ENCODE data around the gene LEP. TPM values are rescaled to one million over a fixed set of nuclear protein-coding genes. Genes with fewer than 3 reads are reported as not detected.

LEP gene
- total RNA-seq, 1 experiment from 2014 or later, result not detected

- H3K36me3 ChIP-seq (ENCODE audit: control insufficient read depth in 1 of 2, insufficient read depth in 2 of 2, low read length in 2 of 2), result no peaks in the 10 kb centered on the region
- ATAC-seq (no peak), DNase-seq (ENCODE audit: low read depth, low spot score) (no peak)
- no peaks in the 10 kb centered on the region for H3K4me1 ChIP-seq (ENCODE audit: control insufficient read depth in 1 of 2, insufficient read depth in 2 of 2, low read length in 2 of 2)
- no peak overlapping the region for H2AFZ ChIP-seq (ENCODE audit: low read depth, low read length, poor library complexity, severe bottlenecking)
- H3K9ac ChIP-seq (ENCODE audit: low read length), result no peak overlapping the region
- H4K20me1 ChIP-seq (ENCODE audit: insufficient read depth), result no peaks in the 10 kb centered on the region
- ChIA-PET RAD21 (ENCODE audit: low non-redundant PET in 1 of 2, low total read pairs in 2 of 2, uncharacterized antibody in 2 of 2, unreplicated experiment in 2 of 2) (interaction anchor here in 1 of 2 experiments (1.3 kb wide), 1 partner anchor 70 kb away, joined by 3 read pairs; no protein-coding TSS in a partner anchor), POLR2A (no interaction called here), CTCF (interaction anchor here (1.1 kb wide), 2 partner anchors 71 to 186 kb away, joined by 3 to 5 read pairs; no protein-coding TSS in a partner anchor)
- intact Hi-C loops (cut with micrococcal nuclease), result loop anchor here (5.0 kb wide), 1 partner anchor 1405 kb away; no protein-coding TSS in a partner anchor
- H3K79me2 ChIP-seq (ENCODE audit: insufficient read depth, low read length), result no peaks in the 10 kb centered on the region
- H3K9me2 ChIP-seq (ENCODE audit: insufficient read depth), result no peaks in the 10 kb centered on the region
- H3K27ac ChIP-seq (ENCODE audit: low read depth, low read length), result no peak overlapping the region
- BruUV-seq (replicated peaks), result no TSS peak
- no peaks in the 10 kb centered on the region for H3K9me3 ChIP-seq (ENCODE audit: control insufficient read depth in 1 of 2, insufficient read depth in 1 of 2, low read depth in 1 of 2, low read length in 2 of 2)
- no peak overlapping the region for H3K4me2 ChIP-seq (ENCODE audit: low read length)
- H3K27me3 ChIP-seq (ENCODE audit: insufficient read depth, low read length), result peaks cover 4% of the 10 kb centered on the region; the same call in 1 of the 2 replicates
- no peak for TF ChIP-seq RAD21 (IDR thresholded peaks at IDR 0.05; ENCODE audit: low read depth)
- TF ChIP-seq SIN3A (IDR thresholded peaks at IDR 0.05; ENCODE audit: low read depth), result no peak
- no peak for TF ChIP-seq ZFX (IDR thresholded peaks at IDR 0.05)
- no peak for TF ChIP-seq EZH2 (IDR thresholded peaks at IDR 0.05)
- TF ChIP-seq ZNF274 (IDR thresholded peaks at IDR 0.05; ENCODE audit: low read depth, low read length), result no peak
- TF ChIP-seq ELF1 (IDR thresholded peaks at IDR 0.05; ENCODE audit: borderline replicate concordance, low read depth), result no peak
- no peak for TF ChIP-seq EGR1 (IDR thresholded peaks at IDR 0.05; ENCODE audit: low read depth)
- H3K4me3 ChIP-seq (replicated peaks in 1 of 2; ENCODE audit: low read depth in 1 of 2, low read length in 2 of 2), result no peak overlapping the region
These were observed 34.2 kb upstream of the LEP start for GRCh38 chr7:128206747-128207500.

DNA sequence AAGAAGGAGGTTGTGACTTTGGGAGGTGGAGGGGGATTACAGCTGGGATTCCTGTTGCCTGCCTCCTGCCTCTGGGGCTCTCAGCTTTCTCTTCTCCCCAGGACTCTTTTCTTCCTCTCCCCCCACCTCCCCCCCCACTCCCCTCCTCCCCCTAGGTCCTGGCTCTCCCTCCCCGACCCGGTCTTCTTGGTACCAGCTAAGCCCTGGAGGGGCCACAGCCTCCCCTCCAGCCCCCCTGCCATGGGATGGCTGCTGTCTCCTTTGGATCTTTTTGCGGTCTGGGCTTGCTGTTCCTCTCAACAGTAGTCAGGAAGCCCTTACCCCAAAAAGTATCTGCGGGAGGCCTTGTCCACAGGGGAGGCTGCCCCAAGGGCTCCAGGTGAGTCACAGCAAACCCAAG lies 33.5 kb upstream of the LEP start:
- ChIA-PET CTCF (interaction anchor here (1.1 kb wide), 2 partner anchors 72 to 187 kb away, joined by 3 to 5 read pairs; no protein-coding TSS in a partner anchor), POLR2A (no interaction called here), RAD21 (ENCODE audit: low non-redundant PET in 1 of 2, low total read pairs in 2 of 2, uncharacterized antibody in 2 of 2, unreplicated experiment in 2 of 2) (interaction anchor here in 1 of 2 experiments (1.3 kb wide), 1 partner anchor 71 kb away, joined by 3 read pairs; no protein-coding TSS in a partner anchor)
- H3K9me3 ChIP-seq (ENCODE audit: control insufficient read depth in 1 of 2, insufficient read depth in 1 of 2, low read depth in 1 of 2, low read length in 2 of 2), result no peaks in the 10 kb centered on the region
- no peaks in the 10 kb centered on the region for H3K36me3 ChIP-seq (ENCODE audit: control insufficient read depth in 1 of 2, insufficient read depth in 2 of 2, low read length in 2 of 2)
- no peak for ATAC-seq
- H3K4me1 ChIP-seq (ENCODE audit: control insufficient read depth in 1 of 2, insufficient read depth in 2 of 2, low read length in 2 of 2), result no peaks in the 10 kb centered on the region
- H2AFZ ChIP-seq (ENCODE audit: low read depth, low read length, poor library complexity, severe bottlenecking), result no peak overlapping the region
- no peak overlapping the region for H3K9ac ChIP-seq (ENCODE audit: low read length)
- H4K20me1 ChIP-seq (ENCODE audit: insufficient read depth), result no peaks in the 10 kb centered on the region
- H3K79me2 ChIP-seq (ENCODE audit: insufficient read depth, low read length), result no peaks in the 10 kb centered on the region
- H3K4me3 ChIP-seq (replicated peaks in 1 of 2; ENCODE audit: low read depth in 1 of 2, low read length in 2 of 2), result no peak overlapping the region
- no peak for TF ChIP-seq EZH2 (IDR thresholded peaks at IDR 0.05)
- TF ChIP-seq, protein P1, sequence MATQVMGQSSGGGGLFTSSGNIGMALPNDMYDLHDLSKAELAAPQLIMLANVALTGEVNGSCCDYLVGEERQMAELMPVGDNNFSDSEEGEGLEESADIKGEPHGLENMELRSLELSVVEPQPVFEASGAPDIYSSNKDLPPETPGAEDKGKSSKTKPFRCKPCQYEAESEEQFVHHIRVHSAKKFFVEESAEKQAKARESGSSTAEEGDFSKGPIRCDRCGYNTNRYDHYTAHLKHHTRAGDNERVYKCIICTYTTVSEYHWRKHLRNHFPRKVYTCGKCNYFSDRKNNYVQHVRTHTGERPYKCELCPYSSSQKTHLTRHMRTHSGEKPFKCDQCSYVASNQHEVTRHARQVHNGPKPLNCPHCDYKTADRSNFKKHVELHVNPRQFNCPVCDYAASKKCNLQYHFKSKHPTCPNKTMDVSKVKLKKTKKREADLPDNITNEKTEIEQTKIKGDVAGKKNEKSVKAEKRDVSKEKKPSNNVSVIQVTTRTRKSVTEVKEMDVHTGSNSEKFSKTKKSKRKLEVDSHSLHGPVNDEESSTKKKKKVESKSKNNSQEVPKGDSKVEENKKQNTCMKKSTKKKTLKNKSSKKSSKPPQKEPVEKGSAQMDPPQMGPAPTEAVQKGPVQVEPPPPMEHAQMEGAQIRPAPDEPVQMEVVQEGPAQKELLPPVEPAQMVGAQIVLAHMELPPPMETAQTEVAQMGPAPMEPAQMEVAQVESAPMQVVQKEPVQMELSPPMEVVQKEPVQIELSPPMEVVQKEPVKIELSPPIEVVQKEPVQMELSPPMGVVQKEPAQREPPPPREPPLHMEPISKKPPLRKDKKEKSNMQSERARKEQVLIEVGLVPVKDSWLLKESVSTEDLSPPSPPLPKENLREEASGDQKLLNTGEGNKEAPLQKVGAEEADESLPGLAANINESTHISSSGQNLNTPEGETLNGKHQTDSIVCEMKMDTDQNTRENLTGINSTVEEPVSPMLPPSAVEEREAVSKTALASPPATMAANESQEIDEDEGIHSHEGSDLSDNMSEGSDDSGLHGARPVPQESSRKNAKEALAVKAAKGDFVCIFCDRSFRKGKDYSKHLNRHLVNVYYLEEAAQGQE (IDR thresholded peaks at IDR 0.05; ENCODE audit: low read depth), result no peak
- no peaks in the 10 kb centered on the region for H3K9me2 ChIP-seq (ENCODE audit: insufficient read depth)
- intact Hi-C loops (cut with micrococcal nuclease), result loop anchor here (1.0 to 5.0 kb wide), 3 partner anchors 71 to 1405 kb away; no protein-coding TSS in a partner anchor
- peaks cover 1% of the 10 kb centered on the region; the same call in 1 of the 2 replicates for H3K27me3 ChIP-seq (ENCODE audit: insufficient read depth, low read length)
- DNase-seq (ENCODE audit: low read depth, low spot score), result no peak
- H3K4me2 ChIP-seq (ENCODE audit: low read length), result no peak overlapping the region
- no TSS peak for BruUV-seq (replicated peaks)
- H3K27ac ChIP-seq (ENCODE audit: low read depth, low read length), result no peak overlapping the region
